PC-3 (cell line): ENCODE data around the gene ZNF354B. TPM values are rescaled to one million over a fixed set of nuclear protein-coding genes. Genes with fewer than 3 reads are reported as not detected.
"Not testable (repeated sequence)": the region's sequence is repeated elsewhere in the genome, so short reads cannot be mapped to it uniquely, and the experiment has no call there.

Source experiments
- ATAC-seq: fragments of 200-7000 bp; cut with Tn5 transposase; 2 replicates; pipeline ENCODE4 v1.9.1; 2020; ENCODE audit warnings: mild to moderate bottlenecking, moderate library complexity
- BruUV-seq: library from RNA; stranded (reverse); fragments of 400-500 nt; replicated peaks from 2 replicates; lab custom pipeline; 2021; lab: Mats Ljungman, UMichigan
- CTCF ChIA-PET: fragments of 300-600 bp; sonication (Branson Sonifier 250); formaldehyde crosslinking; loops from one replicate; lab custom pipeline; 2022; ENCODE audit warnings: antibody characterized with exemption; lab: Charles Lee
- POLR2A ChIA-PET: fragments of 300-600 bp; sonication (Branson Sonifier 250); formaldehyde crosslinking; loops from one replicate; lab custom pipeline; 2022; ENCODE audit warnings: antibody characterized with exemption; ENCODE audit not compliant: unreplicated experiment; lab: Charles Lee
- DNase-seq: peaks from one replicate; pipeline ENCODE4 v3.0.0-alpha.2; 2015
- H2AFZ ChIP-seq: fragments of 300-600 bp; sonication (generic); 2 replicates; pipeline ENCODE4 v1.6.0; 2016; ENCODE audit warnings: antibody characterized with exemption, low read length
- H3F3A ChIP-seq: fragments of 300-600 bp; sonication (generic); one replicate; pipeline ENCODE4 v1.6.0; 2017; ENCODE audit warnings: antibody characterized with exemption, low read length, control low read depth, mild to moderate bottlenecking; ENCODE audit not compliant: unreplicated experiment
- H3K27ac ChIP-seq: fragments of 300-600 bp; sonication (generic); 2 replicates; pipeline ENCODE4 v1.5.1; 2016; ENCODE audit warnings: mild to moderate bottlenecking, low read length
- H3K27me3 ChIP-seq: fragments of 300-600 bp; sonication (generic); 2 replicates; pipeline ENCODE4 v1.6.1; 2016; ENCODE audit warnings: low read length, mixed read lengths
- H3K36me3 ChIP-seq: fragments of 300-600 bp; sonication (generic); 2 replicates; pipeline ENCODE4 v1.6.1; 2016; ENCODE audit warnings: low read depth, mixed run types, low read length, mixed read lengths
- H3K4me1 ChIP-seq: fragments of 300-600 bp; sonication (generic); 2 replicates; pipeline ENCODE4 v1.5.1; 2016; ENCODE audit warnings: low read length; ENCODE audit not compliant: insufficient read depth
- H3K4me2 ChIP-seq: fragments of 300-600 bp; sonication (generic); 2 replicates; pipeline ENCODE4 v1.6.0; 2016; ENCODE audit warnings: low read length
- H3K4me3 ChIP-seq: fragments of 300-600 bp; sonication (generic); 2 replicates; pipeline ENCODE4 v1.5.1; 2016; ENCODE audit warnings: mild to moderate bottlenecking, low read length, mixed read lengths
- H3K79me2 ChIP-seq: fragments of 300-600 bp; sonication (generic); 2 replicates; pipeline ENCODE4 v1.6.1; 2017; ENCODE audit warnings: low read length, mixed read lengths
- H3K9ac ChIP-seq: fragments of 300-600 bp; sonication (generic); 2 replicates; pipeline ENCODE4 v1.6.0; 2016; ENCODE audit warnings: mild to moderate bottlenecking, low read length
- H3K9me2 ChIP-seq: fragments of 300-600 bp; sonication (generic); replicated peaks from 2 replicates; pipeline ENCODE4 v1.6.1; 2016; ENCODE audit warnings: mixed run types, low read length, mixed read lengths
- H3K9me3 ChIP-seq: fragments of 300-600 bp; sonication (generic); 2 replicates; pipeline ENCODE4 v1.6.1; 2016; ENCODE audit warnings: low read length, mixed read lengths
- H4K20me1 ChIP-seq: fragments of 300-600 bp; sonication (generic); 2 replicates; pipeline ENCODE4 v1.6.1; 2016; ENCODE audit warnings: low read length, mixed read lengths
- EZH2 ChIP-seq: fragments of 300-600 bp; sonication (generic); IDR thresholded peaks from one replicate; pipeline ENCODE4 v1.6.1; 2017; ENCODE audit warnings: antibody characterized with exemption, mild to moderate bottlenecking, low read length; ENCODE audit not compliant: unreplicated experiment
- EZH2phosphoT487 ChIP-seq: fragments of 300-600 bp; sonication (generic); IDR thresholded peaks from 2 replicates; pipeline ENCODE4 v1.6.1; 2018; ENCODE audit warnings: mild to moderate bottlenecking, antibody characterized with exemption, low read length, borderline replicate concordance
- intact Hi-C: fragments of 100-400 bp; cut with micrococcal nuclease; formaldehyde crosslinking; loops from 2 replicates; pipeline ENCODE4 v1.9.0; 2023
- total RNA-seq: library from RNA; depleted of rRNA; stranded (reverse); fragments of >200 nt; gene quantifications from 2 replicates; pipeline ENCODE4 v1.2.3, GENCODE V29; 2014
- TF ChIP-seq, protein P1 (sequence below): fragments of 300-600 bp; sonication (generic); conservative IDR thresholded peaks from 2 replicates; pipeline ENCODE4 v1.5.1; 2017; ENCODE audit warnings: antibody characterized with exemption, low read depth, mild to moderate bottlenecking, low read length

The ZNF354B gene
- total RNA-seq, 1 experiment from 2014 or later = 6.2 TPM

DNA sequence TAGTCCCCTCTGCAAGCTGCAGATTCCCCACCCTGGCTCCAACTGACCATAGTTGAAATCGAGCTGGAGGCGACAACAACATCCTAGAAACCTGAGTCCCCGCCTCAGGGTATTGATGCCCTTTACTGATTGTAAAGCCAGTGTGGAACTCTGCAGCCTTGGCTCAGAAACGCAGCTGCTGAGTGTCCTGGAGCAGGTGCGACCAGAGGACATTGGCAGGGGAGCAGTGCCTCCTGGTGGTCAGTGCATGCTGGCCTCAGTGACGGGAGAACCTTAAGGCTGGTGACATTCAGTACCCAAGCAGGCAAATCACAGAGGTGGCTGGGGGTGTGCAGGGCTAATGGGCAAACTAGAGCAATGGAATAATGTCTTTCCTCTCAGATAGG, 20.4 kb upstream of the ZNF354B start:
- no TSS peak for BruUV-seq
- Histone ChIP-seq H3K4me3 (no peak overlapping the region), H3K4me2 (no peak overlapping the region), H3K79me2 (no peaks in the 10 kb centered on the region), H3F3A (no peaks in the 10 kb centered on the region), H4K20me1 (no peaks in the 10 kb centered on the region), H3K9me3 (no peaks in the 10 kb centered on the region), H3K27ac (no peak overlapping the region), H3K27me3 (peaks cover 7% of the 10 kb centered on the region; the same call in 1 of the 2 replicates), H3K9ac (no peak overlapping the region), H3K9me2 (no peaks in the 10 kb centered on the region), H2AFZ (no peak overlapping the region), H3K4me1 (no peaks in the 10 kb centered on the region), H3K36me3 (no peaks in the 10 kb centered on the region)
- intact Hi-C loops = loop anchor here (1.0 to 10.0 kb wide), 3 partner anchors 46 to 215 kb away; partner anchors contain the start of genes CLK4 and ZNF354A
- ChIA-PET CTCF (interaction anchor here (1.5 kb wide), 1 partner anchor 108 kb away, joined by 7 read pairs; the partner anchor contains the start of gene ZNF354A), POLR2A (no interaction called here)
- DNase-seq = peak; percentile 82
- TF ChIP-seq EZH2phosphoT487 = no peak
- TF ChIP-seq, protein P1, sequence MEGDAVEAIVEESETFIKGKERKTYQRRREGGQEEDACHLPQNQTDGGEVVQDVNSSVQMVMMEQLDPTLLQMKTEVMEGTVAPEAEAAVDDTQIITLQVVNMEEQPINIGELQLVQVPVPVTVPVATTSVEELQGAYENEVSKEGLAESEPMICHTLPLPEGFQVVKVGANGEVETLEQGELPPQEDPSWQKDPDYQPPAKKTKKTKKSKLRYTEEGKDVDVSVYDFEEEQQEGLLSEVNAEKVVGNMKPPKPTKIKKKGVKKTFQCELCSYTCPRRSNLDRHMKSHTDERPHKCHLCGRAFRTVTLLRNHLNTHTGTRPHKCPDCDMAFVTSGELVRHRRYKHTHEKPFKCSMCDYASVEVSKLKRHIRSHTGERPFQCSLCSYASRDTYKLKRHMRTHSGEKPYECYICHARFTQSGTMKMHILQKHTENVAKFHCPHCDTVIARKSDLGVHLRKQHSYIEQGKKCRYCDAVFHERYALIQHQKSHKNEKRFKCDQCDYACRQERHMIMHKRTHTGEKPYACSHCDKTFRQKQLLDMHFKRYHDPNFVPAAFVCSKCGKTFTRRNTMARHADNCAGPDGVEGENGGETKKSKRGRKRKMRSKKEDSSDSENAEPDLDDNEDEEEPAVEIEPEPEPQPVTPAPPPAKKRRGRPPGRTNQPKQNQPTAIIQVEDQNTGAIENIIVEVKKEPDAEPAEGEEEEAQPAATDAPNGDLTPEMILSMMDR = peak; percentile 89
- peak; percentile 98 for ATAC-seq

DNA sequence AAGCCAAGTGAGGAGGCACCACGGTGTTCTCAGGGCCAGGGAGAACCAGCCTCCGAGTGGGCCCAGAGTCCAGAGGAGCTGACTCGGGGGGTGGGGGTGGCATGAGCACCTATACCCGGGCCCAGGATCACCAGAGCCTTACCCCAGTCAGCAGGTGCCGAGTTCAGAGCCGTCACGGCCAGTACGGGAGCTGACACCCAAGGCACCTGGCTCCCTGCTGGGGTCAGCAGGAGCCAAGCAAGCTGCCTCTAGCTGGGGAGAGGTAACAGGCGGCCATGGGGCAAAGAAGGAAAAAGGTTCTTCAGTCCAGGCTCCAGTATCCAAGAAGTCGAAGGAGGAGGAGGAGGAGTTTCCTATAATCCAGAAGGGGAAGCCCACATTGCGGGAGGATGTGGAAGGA, 19.4 kb upstream of the ZNF354B start:
- H3F3A ChIP-seq, H3K9ac ChIP-seq, H3K79me2 ChIP-seq, H3K9me3 ChIP-seq, H4K20me1 ChIP-seq, H3K27ac ChIP-seq, POLR2A ChIA-PET, intact Hi-C loops, H3K36me3 ChIP-seq, H3K4me2 ChIP-seq, DNase-seq, BruUV-seq, H3K4me1 ChIP-seq, H2AFZ ChIP-seq, H3K27me3 ChIP-seq, H3K9me2 ChIP-seq, H3K4me3 ChIP-seq, ATAC-seq: not testable (repeated sequence)
- CTCF ChIA-PET = interaction anchor here (1.5 kb wide), 1 partner anchor 110 kb away, joined by 7 read pairs; the partner anchor contains the start of gene ZNF354A

GRCh38 chr5:178849316-178849715, 10.4 kb upstream of the ZNF354B start:
- H3K4me1 ChIP-seq = no peaks in the 10 kb centered on the region
- H3K9ac ChIP-seq = no peak overlapping the region
- TF ChIP-seq EZH2 = no peak
- no peaks in the 10 kb centered on the region for H3K79me2 ChIP-seq
- no peaks in the 10 kb centered on the region for H3K36me3 ChIP-seq
- H3K27ac ChIP-seq = no peak overlapping the region
- POLR2A ChIA-PET = no interaction called here
- no peak overlapping the region for H2AFZ ChIP-seq
- H3F3A ChIP-seq = no peaks in the 10 kb centered on the region
- no peaks in the 10 kb centered on the region for H3K9me2 ChIP-seq
- CTCF ChIA-PET = no interaction called here
- DNase-seq (no peak), ATAC-seq (no peak)
- no peak overlapping the region for H3K4me3 ChIP-seq
- BruUV-seq = no TSS peak
- peaks cover 6% of the 10 kb centered on the region; the same call in 1 of the 2 replicates for H3K27me3 ChIP-seq
- no peaks in the 10 kb centered on the region for H4K20me1 ChIP-seq
- intact Hi-C loops = no loop called here
- peaks cover 3% of the 10 kb centered on the region; the same call in 1 of the 2 replicates for H3K9me3 ChIP-seq
- H3K4me2 ChIP-seq = no peak overlapping the region

- no peak overlapping the region for H3K4me3 ChIP-seq
- H3K79me2 ChIP-seq = no peaks in the 10 kb centered on the region
- H3K4me2 ChIP-seq = no peak overlapping the region
- no peaks in the 10 kb centered on the region for H3F3A ChIP-seq
- H3K9me3 ChIP-seq = peaks cover 3% of the 10 kb centered on the region; the same call in 1 of the 2 replicates
- no peak overlapping the region for H3K9ac ChIP-seq
- no TSS peak for BruUV-seq
- no peak overlapping the region for H2AFZ ChIP-seq
- H3K4me1 ChIP-seq = no peaks in the 10 kb centered on the region
- intact Hi-C loops = no loop called here
- TF ChIP-seq EZH2 = no peak
- TF ChIP-seq, protein P1 = no peak
- TF ChIP-seq EZH2phosphoT487 = no peak
- H3K9me2 ChIP-seq = no peaks in the 10 kb centered on the region
- H4K20me1 ChIP-seq = no peaks in the 10 kb centered on the region
- no peak overlapping the region for H3K27ac ChIP-seq
- ATAC-seq (no peak), DNase-seq (no peak)
- H3K36me3 ChIP-seq = no peaks in the 10 kb centered on the region
- peaks cover 6% of the 10 kb centered on the region; the same call in 1 of the 2 replicates for H3K27me3 ChIP-seq
- CTCF ChIA-PET = no interaction called here
- POLR2A ChIA-PET = no interaction called here
These were observed 7.8 kb upstream of the ZNF354B start for GRCh38 chr5:178851951-178852350.
